SK-N-SH (cell line): Measurements from ENCODE around the gene RFPL1. TPM values are rescaled to one million over a fixed set of nuclear protein-coding genes. Genes with fewer than 3 reads are reported as not detected.

Source experiments
- CTCF ChIA-PET: fragments of 300-600, 350-600 bp; formaldehyde crosslinking; extraction: SDS; loops from one replicate; lab custom pipeline; 2021; lab: Yijun Ruan, JAX
- POLR2A ChIA-PET: fragments of 350-600 bp; sonication (Branson Sonifier 250); formaldehyde crosslinking; extraction: SDS; loops from one replicate; lab custom pipeline; 2020; ENCODE audit warnings: antibody characterized with exemption, inconsistent platforms; lab: Yijun Ruan, JAX
- DNase-seq: peaks from one replicate; pipeline ENCODE4 v3.0.0; 2012
- H2AFZ ChIP-seq: fragments of 200-600 bp; sonication (generic); 2 replicates; pipeline ENCODE4 v1.8.1; 2016; ENCODE audit warnings: antibody characterized with exemption, mild to moderate bottlenecking, low read depth
- H3F3A ChIP-seq: fragments of 200-600 bp; sonication (generic); replicated peaks from 2 replicates; pipeline ENCODE3; 2016; ENCODE audit warnings: antibody characterized with exemption, mild to moderate bottlenecking; ENCODE audit not compliant: insufficient read depth
- H3K27ac ChIP-seq, 2 experiments: fragments of 200-500 bp in 1 of 2; fragments of 200-600 bp in 1 of 2; sonication (Bioruptor generic) in 1 of 2; sonication (generic), shearing (Covaris generic) in 1 of 2; 2 replicates each; pipeline versions ENCODE4 v1.5.1 to v1.6.1; 2014 to 2016; ENCODE audit warnings: low read depth in 2 of 2, inconsistent platforms in 1 of 2, low read length in 1 of 2, mild to moderate bottlenecking in 1 of 2, mixed read lengths in 1 of 2
- H3K27me3 ChIP-seq: fragments of 200-600 bp; sonication (generic), shearing (Covaris generic); 2 replicates; pipeline ENCODE4 v1.6.1; 2016; ENCODE audit warnings: mixed run types; ENCODE audit not compliant: insufficient read depth
- H3K36me3 ChIP-seq, 2 experiments: fragments of 200-500 bp in 1 of 2; fragments of 200-600 bp in 1 of 2; sonication (Bioruptor generic) in 1 of 2; sonication (generic) in 1 of 2; replicated peaks in 1 of 2; 2 replicates each; pipeline versions ENCODE3 to v1.5.1; 2014 to 2016; ENCODE audit warnings: low read length in 1 of 2, mild to moderate bottlenecking in 1 of 2; ENCODE audit not compliant: insufficient read depth in 2 of 2, control insufficient read depth in 1 of 2
- H3K4me1 ChIP-seq, 2 experiments: fragments of 200-500 bp in 1 of 2; fragments of 200-600 bp in 1 of 2; sonication (Bioruptor generic) in 1 of 2; sonication (generic), shearing (Covaris generic) in 1 of 2; 2 replicates each; pipeline versions ENCODE4 v1.5.1 to v1.6.1; 2014 to 2016; ENCODE audit warnings: low read depth in 1 of 2, low read length in 1 of 2, mixed run types in 1 of 2; ENCODE audit not compliant: insufficient read depth in 2 of 2, control insufficient read depth in 1 of 2
- H3K4me2 ChIP-seq: fragments of 200-600 bp; sonication (generic), shearing (Covaris generic); 2 replicates; pipeline ENCODE4 v1.6.1; 2017; ENCODE audit warnings: mixed run types
- H3K4me3 ChIP-seq, 2 experiments: fragments of 200-500 bp in 1 of 2; fragments of 200-600 bp in 1 of 2; sonication (Bioruptor generic) in 1 of 2; sonication (generic), shearing (Covaris generic) in 1 of 2; 2 replicates each; pipeline versions ENCODE4 v1.5.1 to v1.8.1; 2014 to 2016; ENCODE audit warnings: low read depth in 2 of 2, inconsistent platforms in 1 of 2, low read length in 1 of 2, mild to moderate bottlenecking in 1 of 2, mixed read lengths in 1 of 2, moderate library complexity in 1 of 2
- H3K79me2 ChIP-seq: fragments of 200-600 bp; sonication (generic); 2 replicates; pipeline ENCODE4 v1.8.1; 2017; ENCODE audit warnings: mild to moderate bottlenecking; ENCODE audit not compliant: insufficient read depth
- H3K9ac ChIP-seq: fragments of 200-600 bp; sonication (generic); 2 replicates; pipeline ENCODE4 v1.6.1; 2017; ENCODE audit warnings: mixed run types
- H3K9me2 ChIP-seq: fragments of 200-600 bp; sonication (generic); 2 replicates; pipeline ENCODE4 v1.6.1; 2017; ENCODE audit warnings: mixed run types
- H3K9me3 ChIP-seq: fragments of 200-600 bp; sonication (generic); 2 replicates; pipeline ENCODE4 v1.6.1; 2017; ENCODE audit warnings: mixed run types, mild to moderate bottlenecking, moderate library complexity
- H4K20me1 ChIP-seq: fragments of 200-600 bp; sonication (generic); 2 replicates; pipeline ENCODE4 v1.6.1; 2017; ENCODE audit warnings: mild to moderate bottlenecking, mixed run types; ENCODE audit not compliant: insufficient read depth
- EP300 ChIP-seq, 2 experiments: IDR thresholded peaks; 2 replicates each; pipeline versions ENCODE4 v1.4.0 to v1.6.1; 2012; ENCODE audit warnings: borderline replicate concordance in 1 of 2, low read depth in 1 of 2, low read length in 1 of 2
- FOSL2 ChIP-seq: IDR thresholded peaks from 2 replicates; pipeline ENCODE4 v1.4.0; 2012; ENCODE audit warnings: low read depth, mild to moderate bottlenecking, moderate library complexity, borderline replicate concordance
- FOXJ3 ChIP-seq: sonication (generic); formaldehyde crosslinking; IDR thresholded peaks from 2 replicates; pipeline ENCODE4 v1.5.1; 2020; ENCODE audit warnings: mild to moderate bottlenecking, missing genetic modification reagents
- FOXM1 ChIP-seq: IDR thresholded peaks from 2 replicates; pipeline ENCODE4 v1.4.0; 2012; ENCODE audit warnings: low read depth, mild to moderate bottlenecking
- JUND ChIP-seq: IDR thresholded peaks from 2 replicates; pipeline ENCODE4 v1.4.0; 2012
- NRF1 ChIP-seq: IDR thresholded peaks from 2 replicates; pipeline ENCODE4 v1.6.1; 2012; ENCODE audit warnings: low read depth, mild to moderate bottlenecking, low read length
- RFX5 ChIP-seq: IDR thresholded peaks from 2 replicates; pipeline ENCODE4 v1.6.1; 2012; ENCODE audit warnings: mild to moderate bottlenecking, improper control_type of control experiment, low read length
- TEAD4 ChIP-seq: IDR thresholded peaks from 2 replicates; pipeline ENCODE4 v1.4.0; 2012; ENCODE audit warnings: mild to moderate bottlenecking, borderline replicate concordance; ENCODE audit not compliant: insufficient read depth
- whole genome bisulfite sequencing: methylation state at CpG from one replicate; pipeline ENCODE4 v1.1.6; 2017; ENCODE audit warnings: low lambda C conversion rate; 5-methylcytosine and 5-hydroxymethylcytosine counted together
- polyA plus RNA-seq, 3 experiments: library from polyadenylated mRNA; depleted of rRNA; stranded (reverse); fragments of >200 nt; gene quantifications; 2 replicates each; pipeline ENCODE4 v1.2.3, GENCODE V29; 2012
- TF ChIP-seq, protein P1 (sequence below): IDR thresholded peaks from 2 replicates; pipeline ENCODE4 v1.4.0; 2012; ENCODE audit warnings: low read depth, borderline replicate concordance
- TF ChIP-seq, protein P2 (sequence below): fragments of 200-600 bp; sonication (generic); IDR thresholded peaks from 2 replicates; pipeline ENCODE4 v1.6.1; 2017; ENCODE audit warnings: antibody characterized with exemption, mild to moderate bottlenecking, moderate library complexity
- TF ChIP-seq, protein P3 (sequence below): IDR thresholded peaks from 2 replicates; pipeline ENCODE4 v1.6.1; 2012; ENCODE audit warnings: mild to moderate bottlenecking, low read depth, low read length, moderate library complexity

Gene RFPL1
- polyA plus RNA-seq, 1 of the 3 experiments (the other 2 are of a cell fraction), result not detected

- no peaks in the 10 kb centered on the region for H3K79me2 ChIP-seq
- H2AFZ ChIP-seq, result no peak overlapping the region
- H3K9me3 ChIP-seq, result no peaks in the 10 kb centered on the region
- H3K27ac ChIP-seq, result no peak overlapping the region
- WGBS, result 80% methylated on average over 8 of the region's 8 CpGs
- DNase-seq, result no peak
- H4K20me1 ChIP-seq, result 0 out of 2 replicates have a peak, but pooled peaks cover 5% of the 10 kb centered on the region
- ChIA-PET CTCF (no interaction called here), POLR2A (no interaction called here)
- no peak overlapping the region for H3K4me2 ChIP-seq
- no peak overlapping the region for H3K4me3 ChIP-seq
- no peak overlapping the region for H3K9ac ChIP-seq
- no peaks in the 10 kb centered on the region for H3K9me2 ChIP-seq
- no peaks in the 10 kb centered on the region for H3F3A ChIP-seq
- peaks cover 0 to 26% of the 10 kb centered on the region in 2 experiments; a peak in 1 of 4 replicates for H3K4me1 ChIP-seq
- no peaks in the 10 kb centered on the region for H3K36me3 ChIP-seq
- TF ChIP-seq RFX5 (no peak), FOSL2 (no peak), NRF1 (no peak), TEAD4 (no peak), FOXM1 (no peak), JUND (no peak), EP300 (IDR thresholded peaks at IDR 0.05; ENCODE audit: borderline replicate concordance in 1 of 2, low read depth in 1 of 2, low read length in 1 of 2) (no peak), FOXJ3 (CRISPR knock-in tag) (no peak)
- TF ChIP-seq, protein P1, sequence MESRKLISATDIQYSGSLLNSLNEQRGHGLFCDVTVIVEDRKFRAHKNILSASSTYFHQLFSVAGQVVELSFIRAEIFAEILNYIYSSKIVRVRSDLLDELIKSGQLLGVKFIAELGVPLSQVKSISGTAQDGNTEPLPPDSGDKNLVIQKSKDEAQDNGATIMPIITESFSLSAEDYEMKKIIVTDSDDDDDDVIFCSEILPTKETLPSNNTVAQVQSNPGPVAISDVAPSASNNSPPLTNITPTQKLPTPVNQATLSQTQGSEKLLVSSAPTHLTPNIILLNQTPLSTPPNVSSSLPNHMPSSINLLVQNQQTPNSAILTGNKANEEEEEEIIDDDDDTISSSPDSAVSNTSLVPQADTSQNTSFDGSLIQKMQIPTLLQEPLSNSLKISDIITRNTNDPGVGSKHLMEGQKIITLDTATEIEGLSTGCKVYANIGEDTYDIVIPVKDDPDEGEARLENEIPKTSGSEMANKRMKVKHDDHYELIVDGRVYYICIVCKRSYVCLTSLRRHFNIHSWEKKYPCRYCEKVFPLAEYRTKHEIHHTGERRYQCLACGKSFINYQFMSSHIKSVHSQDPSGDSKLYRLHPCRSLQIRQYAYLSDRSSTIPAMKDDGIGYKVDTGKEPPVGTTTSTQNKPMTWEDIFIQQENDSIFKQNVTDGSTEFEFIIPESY, result no peak
- H3K27me3 ChIP-seq, result peaks cover 9% of the 10 kb centered on the region; the same call in 1 of the 2 replicates
Measured at GRCh38 chr22:29475550-29475949, 37.2 kb downstream of the RFPL1 start.

- TF ChIP-seq, protein P2, sequence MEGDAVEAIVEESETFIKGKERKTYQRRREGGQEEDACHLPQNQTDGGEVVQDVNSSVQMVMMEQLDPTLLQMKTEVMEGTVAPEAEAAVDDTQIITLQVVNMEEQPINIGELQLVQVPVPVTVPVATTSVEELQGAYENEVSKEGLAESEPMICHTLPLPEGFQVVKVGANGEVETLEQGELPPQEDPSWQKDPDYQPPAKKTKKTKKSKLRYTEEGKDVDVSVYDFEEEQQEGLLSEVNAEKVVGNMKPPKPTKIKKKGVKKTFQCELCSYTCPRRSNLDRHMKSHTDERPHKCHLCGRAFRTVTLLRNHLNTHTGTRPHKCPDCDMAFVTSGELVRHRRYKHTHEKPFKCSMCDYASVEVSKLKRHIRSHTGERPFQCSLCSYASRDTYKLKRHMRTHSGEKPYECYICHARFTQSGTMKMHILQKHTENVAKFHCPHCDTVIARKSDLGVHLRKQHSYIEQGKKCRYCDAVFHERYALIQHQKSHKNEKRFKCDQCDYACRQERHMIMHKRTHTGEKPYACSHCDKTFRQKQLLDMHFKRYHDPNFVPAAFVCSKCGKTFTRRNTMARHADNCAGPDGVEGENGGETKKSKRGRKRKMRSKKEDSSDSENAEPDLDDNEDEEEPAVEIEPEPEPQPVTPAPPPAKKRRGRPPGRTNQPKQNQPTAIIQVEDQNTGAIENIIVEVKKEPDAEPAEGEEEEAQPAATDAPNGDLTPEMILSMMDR, result no peak
- TF ChIP-seq, protein P3, sequence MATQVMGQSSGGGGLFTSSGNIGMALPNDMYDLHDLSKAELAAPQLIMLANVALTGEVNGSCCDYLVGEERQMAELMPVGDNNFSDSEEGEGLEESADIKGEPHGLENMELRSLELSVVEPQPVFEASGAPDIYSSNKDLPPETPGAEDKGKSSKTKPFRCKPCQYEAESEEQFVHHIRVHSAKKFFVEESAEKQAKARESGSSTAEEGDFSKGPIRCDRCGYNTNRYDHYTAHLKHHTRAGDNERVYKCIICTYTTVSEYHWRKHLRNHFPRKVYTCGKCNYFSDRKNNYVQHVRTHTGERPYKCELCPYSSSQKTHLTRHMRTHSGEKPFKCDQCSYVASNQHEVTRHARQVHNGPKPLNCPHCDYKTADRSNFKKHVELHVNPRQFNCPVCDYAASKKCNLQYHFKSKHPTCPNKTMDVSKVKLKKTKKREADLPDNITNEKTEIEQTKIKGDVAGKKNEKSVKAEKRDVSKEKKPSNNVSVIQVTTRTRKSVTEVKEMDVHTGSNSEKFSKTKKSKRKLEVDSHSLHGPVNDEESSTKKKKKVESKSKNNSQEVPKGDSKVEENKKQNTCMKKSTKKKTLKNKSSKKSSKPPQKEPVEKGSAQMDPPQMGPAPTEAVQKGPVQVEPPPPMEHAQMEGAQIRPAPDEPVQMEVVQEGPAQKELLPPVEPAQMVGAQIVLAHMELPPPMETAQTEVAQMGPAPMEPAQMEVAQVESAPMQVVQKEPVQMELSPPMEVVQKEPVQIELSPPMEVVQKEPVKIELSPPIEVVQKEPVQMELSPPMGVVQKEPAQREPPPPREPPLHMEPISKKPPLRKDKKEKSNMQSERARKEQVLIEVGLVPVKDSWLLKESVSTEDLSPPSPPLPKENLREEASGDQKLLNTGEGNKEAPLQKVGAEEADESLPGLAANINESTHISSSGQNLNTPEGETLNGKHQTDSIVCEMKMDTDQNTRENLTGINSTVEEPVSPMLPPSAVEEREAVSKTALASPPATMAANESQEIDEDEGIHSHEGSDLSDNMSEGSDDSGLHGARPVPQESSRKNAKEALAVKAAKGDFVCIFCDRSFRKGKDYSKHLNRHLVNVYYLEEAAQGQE, result peak; percentile 92
- no peak overlapping the region for H3K4me3 ChIP-seq
- H3K9me2 ChIP-seq, result no peaks in the 10 kb centered on the region
- no peak overlapping the region for H3K27ac ChIP-seq
- CTCF ChIA-PET, result no interaction called here
- no peak for DNase-seq
- no peaks in the 10 kb centered on the region for H3K36me3 ChIP-seq
- no peaks in the 10 kb centered on the region for H3F3A ChIP-seq
- H3K9ac ChIP-seq, result no peak overlapping the region
- H3K4me2 ChIP-seq, result no peak overlapping the region
- peaks cover 0 to 27% of the 10 kb centered on the region in 2 experiments; a peak in 1 of 4 replicates for H3K4me1 ChIP-seq
- WGBS, result 54% methylated on average over 5 of the region's 6 CpGs
- POLR2A ChIA-PET, result no interaction called here
- H4K20me1 ChIP-seq, result 0 out of 2 replicates have a peak, but pooled peaks cover 5% of the 10 kb centered on the region
- no peak overlapping the region for H2AFZ ChIP-seq
- no peaks in the 10 kb centered on the region for H3K79me2 ChIP-seq
- H3K27me3 ChIP-seq, result peaks cover 9% of the 10 kb centered on the region; the same call in 1 of the 2 replicates
- H3K9me3 ChIP-seq, result no peaks in the 10 kb centered on the region
Measured at GRCh38 chr22:29476116-29476515, 37.7 kb downstream of the RFPL1 start.
